ENCODE measurements around the gene HOXB8.

DNA sequence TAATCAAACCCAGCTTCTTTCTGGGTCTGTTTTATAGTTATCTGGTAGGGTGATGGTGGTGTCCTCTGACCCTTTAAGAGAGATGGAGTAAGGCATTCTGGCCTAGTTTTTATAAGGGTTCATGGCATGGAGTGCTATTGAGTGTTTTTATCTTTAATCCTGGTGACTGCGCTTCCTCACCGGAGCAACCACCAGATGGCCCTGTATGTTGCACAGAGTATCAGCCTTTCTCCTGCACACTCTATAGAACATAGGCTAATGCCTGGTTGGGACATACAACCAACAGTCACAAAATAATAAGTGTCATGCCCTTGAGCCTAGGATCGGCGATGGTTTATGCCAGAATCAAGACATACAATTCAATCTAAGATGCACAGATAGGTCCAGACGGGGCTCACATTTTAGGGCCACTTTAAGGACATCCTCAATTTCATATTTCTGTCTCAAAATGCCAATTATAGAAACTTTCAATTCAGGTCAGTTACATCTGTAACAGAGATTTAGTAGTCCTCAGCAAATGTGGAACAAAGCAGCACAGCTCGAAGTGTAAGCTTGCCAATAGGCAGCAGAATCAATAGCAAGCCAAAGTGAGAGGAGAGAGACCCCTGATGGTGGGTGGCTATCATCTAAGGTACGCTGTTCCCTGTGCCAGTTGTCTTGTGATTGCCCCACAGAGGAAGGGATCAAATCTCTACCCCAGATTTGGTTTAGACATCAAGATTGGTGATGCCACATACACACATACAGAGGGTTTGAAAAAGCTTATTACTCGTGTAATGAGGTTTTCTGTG lies 48.2 kb upstream of the HOXB8 start:
- TF ChIP-seq, protein P1, sequence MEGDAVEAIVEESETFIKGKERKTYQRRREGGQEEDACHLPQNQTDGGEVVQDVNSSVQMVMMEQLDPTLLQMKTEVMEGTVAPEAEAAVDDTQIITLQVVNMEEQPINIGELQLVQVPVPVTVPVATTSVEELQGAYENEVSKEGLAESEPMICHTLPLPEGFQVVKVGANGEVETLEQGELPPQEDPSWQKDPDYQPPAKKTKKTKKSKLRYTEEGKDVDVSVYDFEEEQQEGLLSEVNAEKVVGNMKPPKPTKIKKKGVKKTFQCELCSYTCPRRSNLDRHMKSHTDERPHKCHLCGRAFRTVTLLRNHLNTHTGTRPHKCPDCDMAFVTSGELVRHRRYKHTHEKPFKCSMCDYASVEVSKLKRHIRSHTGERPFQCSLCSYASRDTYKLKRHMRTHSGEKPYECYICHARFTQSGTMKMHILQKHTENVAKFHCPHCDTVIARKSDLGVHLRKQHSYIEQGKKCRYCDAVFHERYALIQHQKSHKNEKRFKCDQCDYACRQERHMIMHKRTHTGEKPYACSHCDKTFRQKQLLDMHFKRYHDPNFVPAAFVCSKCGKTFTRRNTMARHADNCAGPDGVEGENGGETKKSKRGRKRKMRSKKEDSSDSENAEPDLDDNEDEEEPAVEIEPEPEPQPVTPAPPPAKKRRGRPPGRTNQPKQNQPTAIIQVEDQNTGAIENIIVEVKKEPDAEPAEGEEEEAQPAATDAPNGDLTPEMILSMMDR (IDR thresholded peaks at IDR 0.05) = peak; percentile 20
- TF ChIP-seq EZH2 (IDR thresholded peaks at IDR 0.05) (no peak), EZH2phosphoT487 (IDR thresholded peaks at IDR 0.05) (no peak)
